Measurements from ENCODE around the gene CCDC73.

The CCDC73 gene

DNA sequence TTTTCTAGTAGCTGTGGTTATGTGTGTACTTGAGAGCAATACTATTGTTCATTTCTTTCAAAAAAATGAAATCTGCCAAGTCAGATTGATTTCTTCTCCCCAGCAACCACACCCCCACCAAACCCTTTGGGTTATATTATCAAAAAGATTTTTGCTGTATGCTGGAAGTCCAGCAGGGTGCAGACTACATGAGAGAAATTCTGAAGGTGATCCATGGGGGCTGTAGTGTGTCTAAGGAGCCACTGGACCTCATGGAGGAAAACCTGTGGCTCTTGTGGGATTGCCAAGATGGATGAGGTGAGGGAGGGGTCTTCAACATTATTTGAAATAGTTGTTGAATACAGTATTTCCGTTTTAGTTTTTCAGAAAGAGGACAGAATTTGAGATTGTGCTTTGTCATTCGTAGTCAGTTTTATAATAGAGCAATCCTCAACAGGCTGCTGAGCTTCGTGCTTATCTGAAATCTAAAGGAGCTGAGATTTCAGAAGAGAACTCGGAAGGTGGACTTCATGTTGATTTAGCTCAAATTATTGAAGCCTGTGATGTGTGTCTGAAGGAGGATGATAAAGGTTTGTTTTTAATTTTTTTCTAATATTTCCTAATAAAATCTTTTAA is 207.8 kb downstream of the CCDC73 start:
- DNase-seq (ENCODE audit: low read depth) = peak; percentile 8

DNA sequence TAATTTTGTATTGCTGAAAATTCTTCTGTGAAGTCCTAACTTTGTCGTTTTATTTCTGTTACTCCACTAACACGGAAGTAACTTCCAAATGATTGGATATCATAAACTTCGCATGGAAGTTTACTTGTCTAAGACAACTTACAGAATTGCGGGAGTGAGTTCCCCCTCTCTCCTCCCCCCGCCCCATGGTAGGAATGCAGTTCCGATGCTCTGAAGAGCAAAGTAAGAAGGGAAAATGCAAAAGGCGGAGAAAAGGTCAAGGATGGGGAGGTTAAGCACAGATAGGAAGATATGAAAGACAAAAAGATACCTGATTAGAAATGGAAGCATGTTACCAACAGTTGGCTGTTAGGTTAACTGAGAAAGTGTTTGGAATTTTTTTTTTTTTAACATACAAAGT is 209.5 kb downstream of the CCDC73 start:
- no peak for DNase-seq (ENCODE audit: low read depth)

DNA sequence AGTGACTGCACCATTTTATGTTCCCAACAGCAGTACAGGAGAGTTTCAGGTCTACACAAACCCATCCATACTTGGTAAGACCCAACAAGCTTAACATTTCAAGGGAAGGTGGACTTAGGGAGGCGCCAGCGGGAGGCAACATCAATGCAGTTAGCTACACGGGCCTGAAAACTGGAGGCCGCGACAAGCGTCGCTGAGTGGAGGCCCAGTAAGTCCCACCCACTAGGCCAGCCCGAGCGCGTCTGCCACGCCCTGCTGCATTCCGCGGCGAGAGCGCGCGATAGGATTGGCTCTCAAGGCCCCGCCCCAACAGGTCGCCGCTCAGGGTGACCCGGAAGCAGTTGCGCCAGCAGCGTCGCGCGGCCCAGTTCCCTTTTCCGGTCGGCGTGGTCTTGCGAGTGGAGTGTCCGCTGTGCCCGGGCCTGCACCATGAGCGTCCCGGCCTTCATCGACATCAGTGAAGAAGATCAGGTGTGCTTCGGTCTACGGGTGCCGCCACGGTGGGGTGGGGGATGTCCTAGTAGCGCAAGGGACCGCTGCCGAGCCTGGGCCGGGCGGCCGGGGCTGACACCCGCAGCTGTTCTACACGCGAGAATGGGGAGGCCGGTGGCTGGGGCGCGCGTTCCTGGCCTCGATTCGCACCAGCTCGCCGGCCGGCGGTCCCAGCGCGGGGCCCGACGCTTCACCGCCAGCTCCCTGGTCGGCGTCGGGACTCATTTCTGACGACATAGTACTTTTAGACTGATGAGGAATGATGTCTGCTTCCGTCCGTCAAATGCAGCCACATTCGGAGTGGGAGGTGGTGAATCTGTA is 210.8 kb downstream of the CCDC73 start, which contains the start of gene EIF3M:
Gene EIF3M, plus strand, starts transcription at position 373 of the 813 bp plus-strand sequence. Its CDS starts 57 bp downstream, at position 430.
- peak; percentile 97 for DNase-seq (ENCODE audit: low read depth)

DNA sequence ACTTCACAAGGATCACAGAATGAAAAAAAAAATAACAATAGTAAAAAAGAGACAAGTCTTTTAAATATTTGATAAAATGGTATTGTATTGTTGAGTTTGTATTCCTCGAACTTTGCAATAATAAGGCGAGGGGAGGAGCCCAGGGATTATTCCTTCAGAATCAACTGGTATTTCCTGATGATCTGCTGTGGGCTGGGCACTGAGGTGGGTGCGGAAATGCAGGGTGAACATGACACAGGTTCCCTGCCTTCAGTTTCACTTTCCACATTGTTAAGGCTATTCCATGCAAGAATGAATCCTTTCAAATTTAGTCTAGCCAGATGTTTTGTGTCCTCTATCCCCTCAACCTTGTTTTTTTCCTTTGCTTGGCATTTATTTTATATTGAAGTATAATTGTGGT is 212.9 kb downstream of the CCDC73 start:
- no peak for DNase-seq (ENCODE audit: low read depth)

DNA sequence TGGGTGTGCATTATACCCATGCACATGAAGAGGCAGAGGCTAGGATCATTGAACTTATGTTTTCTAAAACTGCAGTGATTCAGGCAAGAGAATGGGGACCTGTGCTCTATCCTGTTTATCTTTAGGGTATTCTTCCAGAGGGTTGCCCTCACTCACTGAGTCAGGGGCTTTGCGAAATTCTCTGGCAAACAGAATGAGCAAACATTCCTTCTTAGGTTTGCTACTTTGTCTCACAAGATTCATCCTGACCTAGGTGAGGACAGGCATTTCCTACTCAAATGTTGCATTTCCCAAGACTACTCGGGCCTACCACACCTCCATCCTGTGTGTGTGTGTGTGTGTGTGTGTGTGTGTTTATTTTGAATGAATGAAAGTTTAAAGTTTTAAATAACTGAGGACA is 213.5 kb downstream of the CCDC73 start:
- no peak for DNase-seq (ENCODE audit: low read depth)

GRCh38 chr11:32576456-32576855 is 218.0 kb downstream of the CCDC73 start:
- no peak for DNase-seq (ENCODE audit: low read depth)

GRCh38 chr11:32575070-32575469 is 219.4 kb downstream of the CCDC73 start:
- no peak for DNase-seq (ENCODE audit: low read depth)

DNA sequence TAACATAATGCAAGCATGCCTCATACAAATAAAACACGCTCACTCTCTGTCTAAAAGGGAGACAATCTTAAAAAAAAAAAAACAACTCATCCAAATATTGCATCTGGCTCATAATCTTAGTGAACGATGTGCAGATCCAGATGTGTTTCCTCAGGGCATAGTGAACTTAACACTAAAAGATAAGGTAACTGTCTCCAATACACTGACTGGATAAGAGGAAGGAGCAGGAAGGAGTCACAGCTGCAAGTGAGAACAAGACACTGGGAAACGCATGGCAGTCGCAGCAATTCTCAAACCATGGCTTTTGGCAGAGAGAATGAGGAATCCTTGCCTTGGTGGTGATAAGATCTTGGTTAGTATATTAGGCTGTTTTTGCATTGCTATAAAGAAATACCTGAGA is 220.0 kb downstream of the CCDC73 start:
- DNase-seq (ENCODE audit: low read depth) = no peak

GRCh38 chr11:32573228-32573627 is 221.2 kb downstream of the CCDC73 start:
- DNase-seq (ENCODE audit: low read depth) = no peak

DNA sequence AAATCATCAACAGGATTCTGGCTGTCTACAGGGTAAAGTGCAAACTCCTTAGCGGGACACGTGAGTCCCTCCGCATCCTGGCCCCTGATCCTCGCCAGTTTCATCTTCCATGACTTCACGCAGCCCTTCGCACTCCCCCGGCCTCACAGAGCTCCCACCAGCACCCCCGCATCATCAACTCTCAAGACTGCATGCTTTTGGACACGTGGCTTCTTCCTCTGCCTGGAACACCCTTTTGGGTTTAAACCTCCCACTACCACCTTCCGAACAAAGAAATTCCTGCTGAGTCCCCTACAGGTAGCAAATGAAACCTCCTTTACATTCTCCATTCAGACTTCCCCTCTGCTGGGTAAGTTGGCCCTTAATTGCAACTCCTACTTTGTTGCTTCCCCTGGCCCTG is 223.4 kb downstream of the CCDC73 start:
- no peak for DNase-seq (ENCODE audit: low read depth)

DNA sequence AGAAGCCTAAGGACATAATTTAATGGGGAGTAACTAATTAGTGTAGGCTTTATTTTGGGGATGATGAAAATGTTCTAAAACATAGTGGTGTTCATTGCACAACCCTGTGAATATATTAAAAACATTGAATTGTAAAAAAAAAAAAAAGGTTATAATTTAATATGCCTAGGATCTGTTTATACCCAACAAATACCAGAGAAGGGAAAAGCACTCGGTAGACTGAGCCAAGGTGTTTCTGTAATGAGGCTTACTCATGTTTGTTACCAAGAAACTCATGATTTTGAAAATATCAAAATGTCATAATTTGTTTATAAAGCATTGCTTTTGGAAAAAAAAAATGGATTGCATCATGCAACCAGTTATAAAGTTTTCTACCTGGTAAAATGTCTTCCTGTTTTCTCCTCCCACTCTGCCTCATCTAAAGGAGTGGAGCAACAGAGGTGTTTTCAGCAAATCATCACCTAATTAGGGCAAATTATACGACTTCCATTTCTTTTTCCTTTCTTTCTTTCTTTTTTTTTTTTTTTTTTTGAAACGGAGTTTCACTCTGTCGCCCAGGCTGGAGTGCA is 225.1 kb downstream of the CCDC73 start:
- DNase-seq (ENCODE audit: low read depth) = no peak

DNA sequence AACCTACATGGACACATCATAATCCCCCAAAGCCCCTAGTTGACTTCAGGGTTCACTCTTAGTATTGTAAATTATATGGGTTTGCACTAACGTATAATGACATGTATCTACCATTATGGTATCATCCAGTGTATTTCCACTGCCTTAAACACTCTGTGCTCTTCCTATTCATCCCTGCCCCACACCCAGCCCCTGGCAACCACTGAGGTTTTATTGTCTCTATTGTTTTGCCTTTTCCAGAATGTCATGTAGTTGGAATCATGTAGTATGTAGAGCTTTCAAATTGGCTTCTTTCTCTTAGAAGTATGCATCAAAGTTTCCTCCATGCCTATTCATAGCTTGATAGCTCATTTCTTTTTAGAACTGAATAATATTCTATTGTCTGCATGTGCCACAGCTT is 227.3 kb downstream of the CCDC73 start:
- DNase-seq (ENCODE audit: low read depth) = no peak

DNA sequence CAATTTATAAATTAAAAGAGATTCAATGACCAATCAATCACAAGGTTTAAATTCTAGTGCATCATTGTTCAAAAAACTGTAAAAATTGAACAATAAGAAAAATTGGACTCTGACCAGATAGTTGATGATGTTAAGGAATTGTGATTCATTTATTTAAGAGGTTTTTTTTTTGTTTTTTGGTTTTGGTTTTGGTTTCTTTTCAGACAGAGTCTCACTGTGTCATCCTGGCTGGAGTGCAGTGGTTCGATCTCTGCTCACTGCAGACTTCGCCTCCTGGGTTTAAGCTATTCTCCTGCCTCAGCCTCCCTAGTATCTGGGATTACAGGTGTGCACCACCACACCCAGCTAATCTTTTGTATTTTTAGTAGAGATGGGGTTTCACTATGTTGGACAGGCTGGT is 227.9 kb downstream of the CCDC73 start:
- no peak for DNase-seq (ENCODE audit: low read depth)

- DNase-seq (ENCODE audit: low read depth) = no peak
Measured at GRCh38 chr11:32563600-32563959, 230.9 kb downstream of the CCDC73 start.

GRCh38 chr11:32562839-32563599 is 231.4 kb downstream of the CCDC73 start:
- no peak for DNase-seq (ENCODE audit: low read depth)

DNA sequence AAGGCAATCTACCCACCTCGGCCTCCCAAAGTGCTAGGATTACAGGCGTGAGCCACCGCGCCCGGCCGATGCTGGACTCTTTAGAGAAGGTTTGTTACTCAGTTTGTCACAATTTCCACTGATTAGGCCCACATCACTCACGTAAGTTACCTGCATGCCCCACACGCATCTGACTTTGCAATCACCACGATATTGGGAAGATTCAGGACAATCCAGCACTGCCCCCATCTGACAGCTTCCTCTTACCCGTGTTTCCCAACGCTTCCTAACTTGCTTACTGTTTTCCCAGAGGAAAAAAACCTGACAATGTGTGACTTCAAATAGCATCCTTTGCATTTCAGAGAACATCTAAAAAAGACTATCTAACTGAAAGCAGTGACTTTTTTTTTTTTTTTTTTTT is 232.6 kb downstream of the CCDC73 start:
- no peak for DNase-seq (ENCODE audit: low read depth)

GRCh38 chr11:32555895-32556294 is 238.6 kb downstream of the CCDC73 start:
- DNase-seq (ENCODE audit: low read depth) = no peak

- no peak for DNase-seq (ENCODE audit: low read depth)
Measured at GRCh38 chr11:32555091-32555490, 239.4 kb downstream of the CCDC73 start.
